D721Med (cell line): ENCODE results near the gene NOTUM.

ENCODE experiments used
- DNase-seq: peaks from one replicate; pipeline ENCODE4 v3.0.0; 2011; ENCODE audit warnings: low spot score; ENCODE audit not compliant: insufficient read length
- FAIRE-seq: peaks from 2 replicates; lab custom pipeline; 2011; peaks lifted over from hg19 to GRCh38; lab: Jason Lieb, UNC
- CTCF ChIP-seq: IDR thresholded peaks from 2 replicates; pipeline ENCODE4 v1.5.1; 2012; ENCODE audit warnings: mild to moderate bottlenecking, control low read depth; ENCODE audit not compliant: insufficient read depth; ENCODE audit errors: missing control alignments

Gene NOTUM

DNA sequence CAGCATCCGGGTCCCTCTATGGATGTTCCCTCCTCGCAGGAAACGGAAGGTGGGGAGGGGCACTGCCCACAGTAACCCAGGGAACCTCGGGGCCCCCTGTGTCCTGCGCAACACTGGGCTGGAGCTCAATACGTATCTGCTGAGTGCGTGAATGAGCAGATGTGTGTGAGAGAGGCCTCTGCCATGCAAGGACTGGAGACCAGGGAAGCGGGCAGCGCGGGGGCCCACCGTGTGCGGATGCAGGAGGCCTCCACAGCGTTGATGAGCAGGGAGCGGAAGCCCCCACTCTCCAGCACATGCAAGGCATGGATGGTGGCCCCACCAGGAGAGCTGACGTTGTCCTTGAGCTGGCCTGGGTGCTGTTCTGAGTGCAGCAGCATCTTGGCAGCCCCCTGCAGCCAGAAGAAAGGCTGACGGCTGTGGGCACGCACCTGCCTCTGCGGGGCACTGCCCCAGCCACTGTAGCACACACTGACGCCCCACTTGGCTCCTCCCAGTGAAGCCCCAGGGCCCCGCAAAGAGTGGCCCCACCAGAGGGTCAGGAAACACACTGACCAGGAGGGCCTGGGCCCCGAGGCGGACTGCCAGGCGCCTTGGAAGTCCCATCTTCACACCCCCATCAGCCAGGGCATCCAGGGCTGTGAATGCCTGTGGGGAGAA is 26.8 kb downstream of the NOTUM start:
- no peak for TF ChIP-seq CTCF
- no peak for DNase-seq
- no peak for FAIRE-seq

- no peak for TF ChIP-seq CTCF
- FAIRE-seq: no peak
- DNase-seq: no peak
These were observed 27.7 kb downstream of the NOTUM start for GRCh38 chr17:81933178-81933699.

GRCh38 chr17:81932333-81932983 is 28.5 kb downstream of the NOTUM start:
- no peak for DNase-seq
- no peak for FAIRE-seq
- TF ChIP-seq CTCF: no peak

DNA sequence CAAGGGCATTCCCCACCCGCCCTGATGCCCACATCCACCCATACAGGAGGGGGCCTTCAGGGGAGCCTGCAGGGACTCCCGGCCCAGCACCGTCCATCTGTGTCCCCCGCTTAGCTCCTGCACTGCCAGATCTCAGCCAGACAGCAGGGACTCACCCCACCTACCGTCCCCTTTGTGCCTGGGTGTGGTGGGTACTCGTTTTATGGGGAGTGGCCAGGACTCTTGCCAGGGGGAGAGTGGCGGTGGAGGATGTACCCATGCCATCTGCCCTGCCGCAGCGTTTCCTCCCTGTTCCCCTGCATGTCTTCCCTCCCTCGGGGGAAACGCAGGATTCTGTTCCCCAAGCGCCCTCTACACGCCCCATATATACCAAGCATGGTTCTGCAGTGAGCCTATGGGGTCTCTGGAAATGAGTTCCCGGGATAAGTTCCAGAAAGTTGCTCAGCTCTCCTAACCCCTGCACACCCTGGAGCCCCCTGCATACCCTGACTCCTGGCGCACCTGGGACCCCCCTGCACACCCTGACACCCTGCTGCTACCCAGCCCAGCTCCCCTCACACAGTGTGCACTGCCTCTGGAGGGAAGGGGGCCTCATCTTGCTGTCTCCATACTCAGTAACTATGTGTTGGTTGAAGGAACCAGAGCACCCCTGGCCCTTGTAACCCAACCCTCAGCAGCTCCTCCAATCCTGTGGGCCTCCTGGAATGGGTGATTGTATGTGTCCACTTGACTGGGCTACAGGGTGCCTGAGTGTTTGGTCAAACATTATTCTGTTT is 29.2 kb downstream of the NOTUM start:
- TF ChIP-seq CTCF: peak; percentile 17
- FAIRE-seq: no peak

DNA sequence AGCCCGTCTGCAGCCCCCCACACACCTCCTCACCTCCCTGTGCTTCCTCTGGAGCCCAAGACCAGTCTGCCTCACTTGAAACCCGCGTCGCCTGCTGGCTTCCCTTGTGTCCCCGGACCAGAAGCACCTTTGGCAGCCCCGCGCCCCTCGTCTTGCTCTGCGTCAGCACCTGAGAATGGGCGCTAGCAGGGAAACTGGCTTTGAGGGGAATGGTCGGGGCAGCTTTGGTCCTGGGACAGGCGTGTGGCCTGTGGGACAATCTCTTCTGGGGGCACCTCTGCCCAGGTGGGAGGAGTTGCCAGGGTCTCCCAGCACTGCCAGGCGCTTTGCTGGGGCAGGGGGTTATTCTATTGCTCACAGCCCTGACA is 29.8 kb downstream of the NOTUM start:
- FAIRE-seq: no peak
- no peak for TF ChIP-seq CTCF
- no peak for DNase-seq

More for the DNA sequence above, 29.2 kb downstream of the NOTUM start:
- no peak for DNase-seq

DNA sequence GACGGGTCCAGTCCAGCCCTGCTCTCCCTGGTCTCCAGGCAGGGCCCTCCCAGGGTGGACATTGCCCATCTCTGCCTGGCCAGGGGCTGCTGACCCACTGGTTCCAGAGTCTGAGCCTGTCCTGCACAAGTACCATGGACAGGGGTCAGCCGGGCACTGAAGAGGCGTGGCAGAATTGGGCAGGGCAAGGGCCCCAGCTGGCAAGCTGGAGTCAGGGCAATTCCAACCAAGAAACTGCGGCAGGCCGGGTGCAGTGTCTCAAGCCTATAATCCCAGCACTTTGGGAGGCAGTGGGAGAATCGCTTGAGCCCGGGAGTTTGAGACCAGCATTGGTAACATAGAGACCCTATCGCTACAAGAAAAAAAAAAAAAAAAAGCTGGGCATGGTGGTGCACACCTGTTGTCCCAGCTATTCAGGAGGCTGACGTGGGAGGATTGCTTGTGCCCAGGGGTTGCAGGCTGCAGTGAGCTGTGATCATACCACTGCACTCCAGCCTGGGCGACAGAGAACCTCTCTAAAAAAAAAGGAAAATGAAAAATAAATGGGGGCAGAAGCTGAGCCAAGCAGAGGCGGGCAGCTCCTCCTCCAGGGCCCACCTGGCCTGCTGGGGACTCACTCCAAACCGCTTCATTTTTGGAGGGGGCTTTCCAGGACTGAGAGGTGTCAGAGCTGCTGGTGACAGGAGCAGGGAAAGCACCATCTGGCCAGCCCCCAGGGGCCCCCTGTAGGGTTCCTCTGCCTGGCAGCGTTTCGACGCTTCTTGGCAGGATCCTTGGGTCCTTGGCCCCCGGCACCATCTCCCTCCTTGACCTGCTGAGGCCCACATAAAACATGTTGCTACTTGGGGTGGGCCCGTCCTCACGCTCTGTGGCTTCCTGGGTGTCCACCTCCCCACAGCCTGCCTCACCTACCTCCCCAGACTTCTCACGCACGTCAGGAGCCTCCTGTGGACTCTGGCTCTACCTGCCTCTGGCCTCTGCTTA is 30.6 kb downstream of the NOTUM start:
- TF ChIP-seq CTCF: no peak
- DNase-seq (no peak), FAIRE-seq (no peak)
